Tibial nerve (tissue), 4 donors: ENCODE measurements around the gene ENOX1.

Experiments used
- CTCF ChIP-seq, 5 experiments: fragments of 200-600 bp in 3 of 5; fragments of 450-650 bp in 2 of 5; sonication (generic) in 3 of 5; IDR thresholded peaks; one replicate each; pipeline ENCODE4 v1.5.1; 2016 to 2019; ENCODE audit warnings: antibody characterized with exemption in 5 of 5, mild to moderate bottlenecking in 3 of 5, moderate library complexity in 2 of 5
- EP300 ChIP-seq, 2 donors: sonication (generic); formaldehyde crosslinking; IDR thresholded peaks; one replicate each; pipeline ENCODE4 v1.6.1; 2017; ENCODE audit warnings: antibody characterized with exemption in 2 of 2, mild to moderate bottlenecking in 1 of 2
- POLR2A ChIP-seq, 2 donors: fragments of 450-650 bp; IDR thresholded peaks; one replicate each; pipeline ENCODE4 v1.6.1; 2017; ENCODE audit warnings: antibody characterized with exemption in 2 of 2, mild to moderate bottlenecking in 2 of 2, moderate library complexity in 2 of 2

- TF ChIP-seq CTCF (IDR thresholded peaks at IDR 0.05) (no peak), POLR2A (IDR thresholded peaks at IDR 0.05) (no peak), EP300 (IDR thresholded peaks at IDR 0.05) (no peak)
These were observed 88.8 kb downstream of the ENOX1 start for GRCh38 chr13:43698009-43698408.
